ENCODE measurements around the gene SLC22A17. TPM values are rescaled to one million over a fixed set of nuclear protein-coding genes. Genes with fewer than 3 reads are reported as not detected.

SLC22A17 gene
- total RNA-seq, 2 donors from 2014 or later = 6.3 to 8.6 TPM

GRCh38 chr14:23379366-23380196 is 26.9 kb upstream of the SLC22A17 start:
- ATAC-seq (replicated peaks in 1 of 2) (peak; percentile 81 to 84), DNase-seq (peak; percentile 72)
- Mint-ChIP-seq H3K4me3 (no peak overlapping the region), H3K9me3 (no peaks in the 10 kb centered on the region), H3K27me3 (ENCODE audit: low read depth) (no peaks in the 10 kb centered on the region), H3K4me1 (ENCODE audit: low read depth) (no peaks in the 10 kb centered on the region), H3K36me3 (ENCODE audit: insufficient read depth in 2 of 2) (no peaks in the 10 kb centered on the region), H3K27ac (no peak overlapping the region)

GRCh38 chr14:23378612-23379220 is 26.0 kb upstream of the SLC22A17 start:
- no peak for DNase-seq
- Mint-ChIP-seq H3K36me3 (ENCODE audit: insufficient read depth in 2 of 2) (no peaks in the 10 kb centered on the region), H3K4me3 (no peak overlapping the region), H3K27me3 (ENCODE audit: low read depth) (no peaks in the 10 kb centered on the region), H3K27ac (no peak overlapping the region), H3K4me1 (ENCODE audit: low read depth) (no peaks in the 10 kb centered on the region), H3K9me3 (no peaks in the 10 kb centered on the region)
- no peak for ATAC-seq (replicated peaks in 1 of 2)

GRCh38 chr14:23377573-23378563 is 25.2 kb upstream of the SLC22A17 start:
- Mint-ChIP-seq H3K9me3 (no peaks in the 10 kb centered on the region), H3K27me3 (ENCODE audit: low read depth) (no peaks in the 10 kb centered on the region), H3K36me3 (ENCODE audit: insufficient read depth in 2 of 2) (no peaks in the 10 kb centered on the region), H3K27ac (no peak overlapping the region), H3K4me1 (ENCODE audit: low read depth) (no peaks in the 10 kb centered on the region), H3K4me3 (no peak overlapping the region)
- ATAC-seq (replicated peaks in 1 of 2) (no peak), DNase-seq (no peak)

- ATAC-seq (replicated peaks in 1 of 2) = no peak
- Mint-ChIP-seq H3K36me3 (ENCODE audit: insufficient read depth in 2 of 2) (no peaks in the 10 kb centered on the region), H3K9me3 (no peaks in the 10 kb centered on the region), H3K27ac (no peak overlapping the region), H3K27me3 (ENCODE audit: low read depth) (no peaks in the 10 kb centered on the region), H3K4me1 (ENCODE audit: low read depth) (no peaks in the 10 kb centered on the region), H3K4me3 (no peak overlapping the region)
- no peak for DNase-seq
Observed at GRCh38 chr14:23377198-23377550, 24.5 kb upstream of the SLC22A17 start.

GRCh38 chr14:23376482-23377197 is 24.0 kb upstream of the SLC22A17 start, which contains the start of gene CMTM5:
CMTM5 (plus strand) TSS chr14:23377046; CDS start chr14:23377252, 206 bp downstream.
- DNase-seq = no peak
- Mint-ChIP-seq H3K27ac (no peak within 1 kb of the TSS), H3K36me3 (ENCODE audit: insufficient read depth in 2 of 2) (no peaks in the 10 kb centered on the region), H3K27me3 (ENCODE audit: low read depth) (no peaks in the 10 kb centered on the region), H3K4me1 (ENCODE audit: low read depth) (no peaks in the 10 kb centered on the region), H3K9me3 (no peaks in the 10 kb centered on the region), H3K4me3 (no peak within 1 kb of the TSS)
- ATAC-seq (replicated peaks in 1 of 2) = no peak

- no peaks in the 10 kb centered on the region for H3K9me3 Mint-ChIP-seq
- H3K4me3 Mint-ChIP-seq = no peak overlapping the region
- H3K36me3 Mint-ChIP-seq (ENCODE audit: insufficient read depth in 2 of 2) = no peaks in the 10 kb centered on the region
- no peak overlapping the region for H3K27ac Mint-ChIP-seq
- ATAC-seq (replicated peaks in 1 of 2) = no peak
- H3K4me1 Mint-ChIP-seq (ENCODE audit: low read depth) = no peaks in the 10 kb centered on the region
- no peak for DNase-seq
- H3K27me3 Mint-ChIP-seq (ENCODE audit: low read depth) = no peaks in the 10 kb centered on the region
Observed at GRCh38 chr14:23375527-23376251, 23.0 kb upstream of the SLC22A17 start.

GRCh38 chr14:23373041-23373440 is 20.4 kb upstream of the SLC22A17 start:
- DNase-seq (no peak), ATAC-seq (replicated peaks in 1 of 2) (no peak)
- Mint-ChIP-seq H3K9me3 (no peaks in the 10 kb centered on the region), H3K36me3 (ENCODE audit: insufficient read depth in 2 of 2) (no peaks in the 10 kb centered on the region), H3K27ac (no peak overlapping the region), H3K4me3 (no peak overlapping the region), H3K4me1 (ENCODE audit: low read depth) (no peaks in the 10 kb centered on the region), H3K27me3 (ENCODE audit: low read depth) (peaks cover 8% of the 10 kb centered on the region)

GRCh38 chr14:23372509-23372908 is 19.8 kb upstream of the SLC22A17 start, which contains the start of gene IL25:
IL25 (plus strand) TSS chr14:23372809.
- Mint-ChIP-seq H3K4me3 (no peak within 1 kb of the TSS), H3K9me3 (no peaks in the 10 kb centered on the region), H3K27ac (no peak within 1 kb of the TSS), H3K4me1 (ENCODE audit: low read depth) (no peaks in the 10 kb centered on the region), H3K27me3 (ENCODE audit: low read depth) (peaks cover 13% of the 10 kb centered on the region), H3K36me3 (ENCODE audit: insufficient read depth in 2 of 2) (no peaks in the 10 kb centered on the region)
- DNase-seq (no peak), ATAC-seq (replicated peaks in 1 of 2) (no peak)

GRCh38 chr14:23371865-23372264 is 19.2 kb upstream of the SLC22A17 start:
- H3K27me3 Mint-ChIP-seq (ENCODE audit: low read depth) = peaks cover 19% of the 10 kb centered on the region
- H3K9me3 Mint-ChIP-seq = no peaks in the 10 kb centered on the region
- ATAC-seq (replicated peaks in 1 of 2) (no peak), DNase-seq (no peak)
- no peaks in the 10 kb centered on the region for H3K36me3 Mint-ChIP-seq (ENCODE audit: insufficient read depth in 2 of 2)
- H3K4me1 Mint-ChIP-seq (ENCODE audit: low read depth) = no peaks in the 10 kb centered on the region
- no peak overlapping the region for H3K4me3 Mint-ChIP-seq
- no peak overlapping the region for H3K27ac Mint-ChIP-seq

GRCh38 chr14:23370221-23370620 is 17.5 kb upstream of the SLC22A17 start:
- Mint-ChIP-seq H3K27me3 (ENCODE audit: low read depth) (peaks cover 24% of the 10 kb centered on the region), H3K4me3 (no peak overlapping the region), H3K4me1 (ENCODE audit: low read depth) (no peaks in the 10 kb centered on the region), H3K36me3 (ENCODE audit: insufficient read depth in 2 of 2) (no peaks in the 10 kb centered on the region), H3K27ac (no peak overlapping the region), H3K9me3 (no peaks in the 10 kb centered on the region)
- no peak for ATAC-seq (replicated peaks in 1 of 2)
- no peak for DNase-seq

- H3K27me3 Mint-ChIP-seq (ENCODE audit: low read depth) = peaks cover 35% of the 10 kb centered on the region
- H3K4me1 Mint-ChIP-seq (ENCODE audit: low read depth) = no peaks in the 10 kb centered on the region
- H3K9me3 Mint-ChIP-seq = no peaks in the 10 kb centered on the region
- H3K27ac Mint-ChIP-seq = no peak overlapping the region
- no peaks in the 10 kb centered on the region for H3K36me3 Mint-ChIP-seq (ENCODE audit: insufficient read depth in 2 of 2)
- H3K4me3 Mint-ChIP-seq = no peak overlapping the region
- ATAC-seq (replicated peaks in 1 of 2) = no peak
- DNase-seq = no peak
Observed at GRCh38 chr14:23366426-23366921, 13.8 kb upstream of the SLC22A17 start.
